ENCODE measurements around the gene ZC2HC1B.

DNA sequence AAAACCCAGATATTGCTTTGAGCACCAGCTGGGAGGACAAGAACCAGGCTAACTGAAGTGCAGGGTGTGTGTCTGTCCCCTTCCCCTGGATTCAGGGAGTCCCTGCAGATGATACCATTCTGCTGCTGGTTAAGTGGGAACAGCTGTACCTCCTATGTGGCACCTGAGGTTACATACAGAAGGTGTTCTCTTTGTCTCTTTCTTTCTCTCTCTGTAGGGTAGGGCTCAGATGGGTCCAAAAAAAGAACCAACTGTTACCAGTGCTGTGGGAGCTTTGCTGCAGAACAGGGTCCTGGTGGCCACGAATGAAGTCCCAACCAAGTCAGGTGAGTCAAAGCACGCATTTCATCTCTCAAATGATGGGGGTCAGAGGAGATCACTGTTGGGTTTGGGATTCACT, 38.6 kb downstream of the ZC2HC1B start:
- TF ChIP-seq POLR2A (IDR thresholded peaks at IDR 0.05; ENCODE audit: control extremely low read depth in 1 of 2, low read depth in 2 of 2, low read length in 2 of 2) (no peak), ZNF274 (IDR thresholded peaks at IDR 0.05; ENCODE audit: borderline replicate concordance, extremely low read depth, low read length) (no peak), TAF7 (optimal IDR thresholded peaks at IDR 0.05; ENCODE audit: borderline replicate concordance, low read depth, low read length) (no peak)
- TF ChIP-seq, protein P1, sequence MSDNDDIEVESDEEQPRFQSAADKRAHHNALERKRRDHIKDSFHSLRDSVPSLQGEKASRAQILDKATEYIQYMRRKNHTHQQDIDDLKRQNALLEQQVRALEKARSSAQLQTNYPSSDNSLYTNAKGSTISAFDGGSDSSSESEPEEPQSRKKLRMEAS (IDR thresholded peaks at IDR 0.05): no peak
